GM10266 (cell line): ENCODE data around the gene ACSM6.
"Not testable (repeated sequence)": the region's sequence is repeated elsewhere in the genome, so short reads cannot be mapped to it uniquely, and the experiment has no call there.

Experiments used
- DNase-seq: peaks from one replicate; pipeline ENCODE4 v3.0.0; 2012; ENCODE audit errors: extremely low spot score
- CTCF ChIP-seq: IDR thresholded peaks from 2 replicates; pipeline ENCODE4 v1.5.1; 2012; ENCODE audit warnings: mild to moderate bottlenecking, low read depth; ENCODE audit not compliant: control insufficient read depth, insufficient read depth; ENCODE audit errors: missing control alignments

Gene ACSM6

GRCh38 chr10:95214793-95215192 lies 20.8 kb downstream of the ACSM6 start:
- DNase-seq = no peak
- TF ChIP-seq CTCF = no peak

GRCh38 chr10:95217476-95217875 lies 23.4 kb downstream of the ACSM6 start:
- no peak for DNase-seq
- TF ChIP-seq CTCF = no peak

- TF ChIP-seq CTCF = no peak
- DNase-seq = no peak
Observed at GRCh38 chr10:95220539-95220938, 26.5 kb downstream of the ACSM6 start.

GRCh38 chr10:95221124-95221523 lies 27.1 kb downstream of the ACSM6 start:
- no peak for TF ChIP-seq CTCF
- no peak for DNase-seq

GRCh38 chr10:95225136-95225535 lies 31.1 kb downstream of the ACSM6 start:
- DNase-seq = no peak
- TF ChIP-seq CTCF = no peak

- not testable (repeated sequence) for DNase-seq
Observed at GRCh38 chr10:95228934-95229723, 35.1 kb downstream of the ACSM6 start.

GRCh38 chr10:95229724-95230627 lies 35.9 kb downstream of the ACSM6 start:
- no peak for DNase-seq
- TF ChIP-seq CTCF = no peak
